Astrocyte (in vitro differentiated cells and primary cell): ENCODE data around the gene IL36A.

Source experiments
- CTCF ChIP-seq: IDR thresholded peaks from 2 replicates; pipeline ENCODE4 v1.5.1; 2011; ENCODE audit warnings: low read depth, mild to moderate bottlenecking, inconsistent platforms, low read length, moderate library complexity; ENCODE audit not compliant: insufficient read depth
- EZH2 ChIP-seq: IDR thresholded peaks from 2 replicates; pipeline ENCODE4 v1.6.1; 2012; ENCODE audit warnings: mild to moderate bottlenecking, low read length, inconsistent platforms; ENCODE audit not compliant: insufficient read depth

- TF ChIP-seq CTCF (no peak), EZH2 (no peak)
Measured at GRCh38 chr2:113002677-113003076, 2.6 kb upstream of the IL36A start.
